Thoracic aorta (tissue), 2 donors: ENCODE measurements around the gene ZBTB7C. TPM values are rescaled to one million over a fixed set of nuclear protein-coding genes. Genes with fewer than 3 reads are reported as not detected.

Experiments used
- ATAC-seq: fragments of 150-250 bp; one replicate; pipeline ENCODE4 v1.8.0; 2017; ENCODE audit warnings: low read depth; ENCODE audit not compliant: insufficient number of reproducible peaks, low FRiP score
- DNase-seq: peaks from one replicate; pipeline ENCODE4 v3.0.0-alpha.2; 2020; ENCODE audit warnings: low spot score
- H3K27ac ChIP-seq, 2 donors: fragments of 200-600 bp; sonication (generic); 1 replicate in 1 of 2; 2 replicates in 1 of 2; pipeline ENCODE4 v1.5.1; 2016; ENCODE audit warnings: mild to moderate bottlenecking in 2 of 2, moderate library complexity in 2 of 2
- H3K27me3 ChIP-seq: fragments of 200-600 bp; sonication (generic); replicated peaks from 2 replicates; pipeline ENCODE4 v1.6.0; 2016; ENCODE audit warnings: mild to moderate bottlenecking; ENCODE audit not compliant: insufficient read depth
- H3K36me3 ChIP-seq: fragments of 200-600 bp; sonication (generic); one replicate; pipeline ENCODE4 v1.5.1; 2016
- H3K4me1 ChIP-seq, 2 donors: fragments of 200-600 bp; sonication (generic); 1 replicate in 1 of 2; 2 replicates in 1 of 2; pipeline versions ENCODE4 v1.5.1 to v1.6.0; 2016; ENCODE audit warnings: low read depth in 2 of 2, mild to moderate bottlenecking in 1 of 2; ENCODE audit not compliant: control insufficient read depth in 1 of 2
- H3K4me3 ChIP-seq: fragments of 200-600 bp; sonication (generic); 2 replicates; pipeline ENCODE4 v1.5.1; 2016; ENCODE audit warnings: mild to moderate bottlenecking
- H3K9me3 ChIP-seq: fragments of 200-600 bp; sonication (generic); 2 replicates; pipeline ENCODE4 v1.5.1; 2016
- CTCF ChIP-seq: fragments of 200-600 bp; sonication (generic); IDR thresholded peaks from one replicate; pipeline ENCODE4 v1.5.1; 2019; ENCODE audit warnings: antibody characterized with exemption
- total RNA-seq, 2 donors: library from RNA; depleted of rRNA; stranded (reverse); fragments of >200 nt; gene quantifications; one replicate each; pipeline versions ENCODE4 v1.1.0 to v1.2.3, GENCODE V29; 2016

ZBTB7C gene
- total RNA-seq, 2 donors from 2014 or later: 9.6 to 10.9 TPM

- no peaks in the 10 kb centered on the region for H3K27me3 ChIP-seq
- H3K27ac ChIP-seq: no peak overlapping the region
- DNase-seq (no peak), ATAC-seq (no peak)
- no peak for TF ChIP-seq CTCF
- H3K4me3 ChIP-seq: no peak overlapping the region
- no peaks in the 10 kb centered on the region for H3K9me3 ChIP-seq
- H3K4me1 ChIP-seq: peaks cover 0 to 5% of the 10 kb centered on the region in 2 donors
- H3K36me3 ChIP-seq: no peaks in the 10 kb centered on the region
These were observed 93.0 kb downstream of the ZBTB7C start for GRCh38 chr18:48316177-48316576.

DNA sequence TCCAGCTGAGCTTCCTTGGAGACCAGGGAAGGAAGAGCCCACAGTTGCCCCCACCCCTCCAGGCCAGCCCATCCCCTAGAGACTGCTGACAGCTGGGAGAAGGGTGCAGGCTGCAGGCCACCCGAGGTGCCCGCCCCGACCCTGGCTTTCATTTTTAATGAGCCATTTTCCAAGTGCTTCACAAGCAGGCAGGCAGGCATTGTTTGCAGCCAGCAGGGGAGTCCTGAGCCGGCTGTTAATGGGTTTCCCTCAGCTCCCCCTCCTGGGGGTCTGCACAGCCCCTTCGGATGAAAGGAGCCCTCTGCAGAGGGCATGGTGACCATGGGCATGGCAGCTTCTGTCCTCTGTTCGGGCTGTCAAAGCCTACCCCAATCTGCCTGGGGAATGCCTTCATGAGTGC lies 94.5 kb downstream of the ZBTB7C start:
- ATAC-seq: peak; percentile 21

GRCh38 chr18:48313792-48314191 lies 95.4 kb downstream of the ZBTB7C start:
- Histone ChIP-seq H3K27me3 (no peaks in the 10 kb centered on the region), H3K9me3 (no peaks in the 10 kb centered on the region), H3K4me3 (no peak overlapping the region), H3K36me3 (no peaks in the 10 kb centered on the region), H3K27ac (no peak overlapping the region), H3K4me1 (peaks cover 0 to 5% of the 10 kb centered on the region in 2 donors)
- no peak for ATAC-seq
- DNase-seq: no peak
- no peak for TF ChIP-seq CTCF

More for the DNA sequence above, 94.5 kb downstream of the ZBTB7C start:
- Histone ChIP-seq H3K4me3 (no peak overlapping the region), H3K36me3 (no peaks in the 10 kb centered on the region), H3K27me3 (no peaks in the 10 kb centered on the region), H3K9me3 (no peaks in the 10 kb centered on the region), H3K27ac (no peak overlapping the region), H3K4me1 (peaks cover 0 to 5% of the 10 kb centered on the region in 2 donors)
- DNase-seq: no peak
- no peak for TF ChIP-seq CTCF

DNA sequence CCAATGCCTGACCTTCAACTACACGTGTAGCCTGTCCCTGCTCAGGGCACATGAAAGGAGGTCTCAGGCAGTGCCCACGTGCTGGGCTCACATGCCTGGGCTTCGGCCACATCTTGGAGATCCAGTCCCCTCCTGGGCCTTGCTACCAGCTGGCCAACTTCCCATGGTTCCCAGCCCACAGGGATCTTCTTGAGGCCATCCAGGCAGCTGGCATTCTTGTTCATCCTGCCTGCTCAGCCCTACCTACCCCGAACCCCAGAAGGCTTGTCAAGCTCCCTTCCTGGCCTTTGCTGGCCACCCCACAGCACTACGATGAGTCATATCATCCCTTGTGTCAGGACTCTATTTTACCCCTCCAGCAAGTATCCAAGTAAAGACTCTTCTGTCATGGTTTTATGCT lies 97.1 kb downstream of the ZBTB7C start:
- no peaks in the 10 kb centered on the region for H3K9me3 ChIP-seq
- no peak for TF ChIP-seq CTCF
- no peaks in the 10 kb centered on the region for H3K27me3 ChIP-seq
- no peak overlapping the region for H3K4me3 ChIP-seq
- ATAC-seq (no peak), DNase-seq (no peak)
- no peaks in the 10 kb centered on the region for H3K36me3 ChIP-seq
- no peaks in the 10 kb centered on the region for H3K4me1 ChIP-seq
- H3K27ac ChIP-seq: no peak overlapping the region

GRCh38 chr18:48310999-48311398 lies 98.2 kb downstream of the ZBTB7C start:
- no peaks in the 10 kb centered on the region for H3K9me3 ChIP-seq
- H3K27ac ChIP-seq: no peak overlapping the region
- no peaks in the 10 kb centered on the region for H3K36me3 ChIP-seq
- DNase-seq (no peak), ATAC-seq (no peak)
- H3K27me3 ChIP-seq: no peaks in the 10 kb centered on the region
- no peak overlapping the region for H3K4me3 ChIP-seq
- TF ChIP-seq CTCF: no peak
- no peaks in the 10 kb centered on the region for H3K4me1 ChIP-seq
